Muscle layer of duodenum (tissue), 2 donors: ENCODE measurements around the gene ATP2A2.

Experiments used
- H3K27ac ChIP-seq: one replicate; pipeline ENCODE4 v1.7.0; 2013; ENCODE audit warnings: mild to moderate bottlenecking, low read length
- H3K27me3 ChIP-seq: one replicate; pipeline ENCODE4 v1.7.0; 2013; ENCODE audit warnings: low read depth, mild to moderate bottlenecking, control low read depth, low read length
- H3K36me3 ChIP-seq, 2 donors: one replicate each; pipeline ENCODE4 v1.7.0; 2013; ENCODE audit warnings: low read length in 2 of 2, control low read depth in 1 of 2, mild to moderate bottlenecking in 1 of 2; ENCODE audit not compliant: insufficient read depth in 2 of 2, control insufficient read depth in 1 of 2
- H3K4me1 ChIP-seq, 2 donors: one replicate each; pipeline ENCODE4 v1.7.0; 2013; ENCODE audit warnings: low read length in 2 of 2, mild to moderate bottlenecking in 2 of 2, control low read depth in 1 of 2, moderate library complexity in 1 of 2; ENCODE audit not compliant: insufficient read depth in 2 of 2, control insufficient read depth in 1 of 2
- H3K4me3 ChIP-seq, 2 donors: one replicate each; pipeline ENCODE4 v1.7.0; 2013; ENCODE audit warnings: low read length in 2 of 2, low read depth in 1 of 2, mild to moderate bottlenecking in 1 of 2
- H3K9me3 ChIP-seq, 2 donors: one replicate each; pipeline ENCODE4 v1.7.0; 2013; ENCODE audit warnings: low read length in 2 of 2, control low read depth in 1 of 2, mild to moderate bottlenecking in 1 of 2; ENCODE audit not compliant: control insufficient read depth in 1 of 2
- donor health status: healthy.

Gene ATP2A2

GRCh38 chr12:110262442-110263388 is 18.3 kb upstream of the ATP2A2 start:
- no peaks in the 10 kb centered on the region for H3K36me3 ChIP-seq
- H3K27me3 ChIP-seq, result no peaks in the 10 kb centered on the region
- H3K9me3 ChIP-seq, result no peaks in the 10 kb centered on the region
- H3K27ac ChIP-seq, result no peak overlapping the region
- peaks cover 10% of the 10 kb centered on the region in 2 donors for H3K4me1 ChIP-seq
- H3K4me3 ChIP-seq, result no peak overlapping the region

- H3K27me3 ChIP-seq, result no peaks in the 10 kb centered on the region
- H3K4me1 ChIP-seq, result peaks cover 30% of the 10 kb centered on the region in 2 donors
- no peaks in the 10 kb centered on the region for H3K36me3 ChIP-seq
- no peaks in the 10 kb centered on the region for H3K9me3 ChIP-seq
- no peak overlapping the region for H3K4me3 ChIP-seq
- peak overlapping the region; percentile 10 for H3K27ac ChIP-seq
Measured at GRCh38 chr12:110266381-110266960, 14.6 kb upstream of the ATP2A2 start.

- Histone ChIP-seq H3K27ac (peak overlapping the region; percentile 10), H3K27me3 (no peaks in the 10 kb centered on the region), H3K4me1 (peaks cover 30% of the 10 kb centered on the region in 2 donors), H3K9me3 (no peaks in the 10 kb centered on the region), H3K4me3 (no peak overlapping the region), H3K36me3 (no peaks in the 10 kb centered on the region)
Measured at GRCh38 chr12:110266980-110267620, 13.9 kb upstream of the ATP2A2 start.

GRCh38 chr12:110269622-110270124 is 11.4 kb upstream of the ATP2A2 start:
- Histone ChIP-seq H3K9me3 (no peaks in the 10 kb centered on the region), H3K27me3 (no peaks in the 10 kb centered on the region), H3K4me1 (peaks cover 30% of the 10 kb centered on the region in 2 donors), H3K4me3 (peak overlapping the region in 1 of 2 donors; percentile 4), H3K36me3 (no peaks in the 10 kb centered on the region), H3K27ac (peak overlapping the region; percentile 18)

GRCh38 chr12:110270125-110270962 is 10.7 kb upstream of the ATP2A2 start:
- H3K27me3 ChIP-seq, result no peaks in the 10 kb centered on the region
- H3K27ac ChIP-seq, result peak overlapping the region; percentile 18
- peak overlapping the region in 1 of 2 donors; percentile 4 for H3K4me3 ChIP-seq
- peaks cover 30% of the 10 kb centered on the region in 2 donors for H3K4me1 ChIP-seq
- H3K36me3 ChIP-seq, result no peaks in the 10 kb centered on the region
- H3K9me3 ChIP-seq, result no peaks in the 10 kb centered on the region

- Histone ChIP-seq H3K27ac (no peak overlapping the region), H3K4me1 (peaks cover 30% of the 10 kb centered on the region in 2 donors), H3K4me3 (no peak overlapping the region), H3K27me3 (no peaks in the 10 kb centered on the region), H3K9me3 (no peaks in the 10 kb centered on the region), H3K36me3 (no peaks in the 10 kb centered on the region)
Measured at GRCh38 chr12:110271015-110271414, 10.0 kb upstream of the ATP2A2 start.

- Histone ChIP-seq H3K27ac (no peak overlapping the region), H3K27me3 (no peaks in the 10 kb centered on the region), H3K4me1 (peaks cover 5 to 11% of the 10 kb centered on the region in 2 donors), H3K36me3 (no peaks in the 10 kb centered on the region), H3K4me3 (no peak overlapping the region), H3K9me3 (no peaks in the 10 kb centered on the region)
Measured at GRCh38 chr12:110277530-110278254, 3.4 kb upstream of the ATP2A2 start.

GRCh38 chr12:110278255-110278536 is 2.9 kb upstream of the ATP2A2 start:
- peaks cover 5 to 15% of the 10 kb centered on the region in 2 donors for H3K4me1 ChIP-seq
- no peak overlapping the region for H3K4me3 ChIP-seq
- H3K36me3 ChIP-seq, result peaks cover 3% of the 10 kb centered on the region in 2 donors
- H3K27me3 ChIP-seq, result no peaks in the 10 kb centered on the region
- no peak overlapping the region for H3K27ac ChIP-seq
- no peaks in the 10 kb centered on the region for H3K9me3 ChIP-seq

GRCh38 chr12:110279566-110280375 is 1.3 kb upstream of the ATP2A2 start:
- peaks cover 5 to 9% of the 10 kb centered on the region in 2 donors for H3K36me3 ChIP-seq
- no peaks in the 10 kb centered on the region for H3K27me3 ChIP-seq
- H3K4me1 ChIP-seq, result peaks cover 5 to 24% of the 10 kb centered on the region in 2 donors
- H3K4me3 ChIP-seq, result peak overlapping the region; percentile 71 to 82
- no peaks in the 10 kb centered on the region for H3K9me3 ChIP-seq
- peak overlapping the region; percentile 80 for H3K27ac ChIP-seq

GRCh38 chr12:110280392-110280778 is 662 bp upstream of the ATP2A2 start:
- Histone ChIP-seq H3K27ac (peak overlapping the region; percentile 80), H3K9me3 (no peaks in the 10 kb centered on the region), H3K4me1 (peaks cover 5 to 27% of the 10 kb centered on the region in 2 donors), H3K36me3 (peaks cover 5 to 9% of the 10 kb centered on the region in 2 donors), H3K4me3 (peak overlapping the region; percentile 71 to 82), H3K27me3 (no peaks in the 10 kb centered on the region)
